ENCODE data around the gene KDM1B. TPM values are rescaled to one million over a fixed set of nuclear protein-coding genes. Genes with fewer than 3 reads are reported as not detected.

Gene KDM1B
- total RNA-seq, 1 experiment from 2014 or later = 13.5 TPM

- Mint-ChIP-seq H3K4me3 (ENCODE audit: low read depth, unreplicated experiment) (no peak overlapping the region), H3K27ac (ENCODE audit: unreplicated experiment) (no peak overlapping the region), H3K9me3 (ENCODE audit: low read depth, unreplicated experiment) (no peaks in the 10 kb centered on the region), H3K4me1 (ENCODE audit: low read depth, unreplicated experiment) (peaks cover 9% of the 10 kb centered on the region), H3K36me3 (ENCODE audit: insufficient read depth, unreplicated experiment) (peaks cover 23% of the 10 kb centered on the region), H3K27me3 (ENCODE audit: unreplicated experiment) (no peaks in the 10 kb centered on the region)
- intact Hi-C loops (cut with micrococcal nuclease; ENCODE audit: unreplicated experiment) = loop anchor here (10.0 kb wide), 1 partner anchor 113 kb away; the partner anchor contains the start of gene DEK
- CTCF ChIA-PET = interaction anchor here (0.7 kb wide), 2 partner anchors 121 to 362 kb away, joined by 3 to 10 read pairs; no protein-coding TSS in a partner anchor
- no TSS peak for BruUV-seq (replicated peaks)
- DNase-seq = no peak
- no peak for TF ChIP-seq CTCF (IDR thresholded peaks at IDR 0.05; ENCODE audit: unreplicated experiment)
These were observed 3.4 kb upstream of the KDM1B start for GRCh38 chr6:18151801-18152200.

GRCh38 chr6:18153311-18153703 is 1.9 kb upstream of the KDM1B start:
- CTCF ChIA-PET = no interaction called here
- TF ChIP-seq CTCF (IDR thresholded peaks at IDR 0.05; ENCODE audit: unreplicated experiment) = no peak
- DNase-seq = no peak
- no peak overlapping the region for H3K4me3 Mint-ChIP-seq (ENCODE audit: low read depth, unreplicated experiment)
- no peak overlapping the region for H3K27ac Mint-ChIP-seq (ENCODE audit: unreplicated experiment)
- peaks cover 23% of the 10 kb centered on the region for H3K36me3 Mint-ChIP-seq (ENCODE audit: insufficient read depth, unreplicated experiment)
- intact Hi-C loops (cut with micrococcal nuclease; ENCODE audit: unreplicated experiment) = loop anchor here (10.0 kb wide), 1 partner anchor 111 kb away; the partner anchor contains the start of gene DEK
- H3K4me1 Mint-ChIP-seq (ENCODE audit: low read depth, unreplicated experiment) = peaks cover 9% of the 10 kb centered on the region
- no peaks in the 10 kb centered on the region for H3K9me3 Mint-ChIP-seq (ENCODE audit: low read depth, unreplicated experiment)
- BruUV-seq (replicated peaks) = no TSS peak
- H3K27me3 Mint-ChIP-seq (ENCODE audit: unreplicated experiment) = no peaks in the 10 kb centered on the region

- Mint-ChIP-seq H3K36me3 (ENCODE audit: insufficient read depth, unreplicated experiment) (peaks cover 23% of the 10 kb centered on the region), H3K27me3 (ENCODE audit: unreplicated experiment) (no peaks in the 10 kb centered on the region), H3K9me3 (ENCODE audit: low read depth, unreplicated experiment) (no peaks in the 10 kb centered on the region), H3K27ac (ENCODE audit: unreplicated experiment) (peak within 1 kb of the TSS; percentile 81), H3K4me3 (ENCODE audit: low read depth, unreplicated experiment) (peak within 1 kb of the TSS; percentile 93), H3K4me1 (ENCODE audit: low read depth, unreplicated experiment) (peaks cover 9% of the 10 kb centered on the region)
- intact Hi-C loops (cut with micrococcal nuclease; ENCODE audit: unreplicated experiment) = loop anchor here (10.0 kb wide), 1 partner anchor 110 kb away; the partner anchor contains the start of gene DEK
- CTCF ChIA-PET = interaction anchor here (0.6 kb wide), 1 partner anchor 112 kb away, joined by 3 read pairs; no protein-coding TSS in a partner anchor
- BruUV-seq (replicated peaks) = TSS peak; percentile 81
- peak; percentile 2 for DNase-seq
- TF ChIP-seq CTCF (IDR thresholded peaks at IDR 0.05; ENCODE audit: unreplicated experiment) = no peak
These were observed 594 bp upstream of the KDM1B start, which contains the start of gene TPMT for GRCh38 chr6:18154507-18155149. Gene TPMT, minus strand, starts transcription at chr6:18155077. Its CDS starts 5,950 bp downstream, at chr6:18149127.

GRCh38 chr6:18155864-18156421 is 721 bp downstream of the KDM1B start:
- intact Hi-C loops (cut with micrococcal nuclease; ENCODE audit: unreplicated experiment) = loop anchor here (10.0 kb wide), 1 partner anchor 109 kb away; the partner anchor contains the start of gene DEK
- CTCF ChIA-PET = no interaction called here
- Mint-ChIP-seq H3K27me3 (ENCODE audit: unreplicated experiment) (no peaks in the 10 kb centered on the region), H3K4me1 (ENCODE audit: low read depth, unreplicated experiment) (peaks cover 9% of the 10 kb centered on the region), H3K4me3 (ENCODE audit: low read depth, unreplicated experiment) (peak overlapping the region; percentile 93), H3K36me3 (ENCODE audit: insufficient read depth, unreplicated experiment) (peaks cover 27% of the 10 kb centered on the region), H3K9me3 (ENCODE audit: low read depth, unreplicated experiment) (no peaks in the 10 kb centered on the region), H3K27ac (ENCODE audit: unreplicated experiment) (no peak overlapping the region)
- peak; percentile 68 for DNase-seq
- TF ChIP-seq CTCF (IDR thresholded peaks at IDR 0.05; ENCODE audit: unreplicated experiment) = no peak
- no TSS peak for BruUV-seq (replicated peaks)

All from Calu3 (cell line).